ENCODE measurements around the gene SLC11A1.

Gene SLC11A1, protein sequence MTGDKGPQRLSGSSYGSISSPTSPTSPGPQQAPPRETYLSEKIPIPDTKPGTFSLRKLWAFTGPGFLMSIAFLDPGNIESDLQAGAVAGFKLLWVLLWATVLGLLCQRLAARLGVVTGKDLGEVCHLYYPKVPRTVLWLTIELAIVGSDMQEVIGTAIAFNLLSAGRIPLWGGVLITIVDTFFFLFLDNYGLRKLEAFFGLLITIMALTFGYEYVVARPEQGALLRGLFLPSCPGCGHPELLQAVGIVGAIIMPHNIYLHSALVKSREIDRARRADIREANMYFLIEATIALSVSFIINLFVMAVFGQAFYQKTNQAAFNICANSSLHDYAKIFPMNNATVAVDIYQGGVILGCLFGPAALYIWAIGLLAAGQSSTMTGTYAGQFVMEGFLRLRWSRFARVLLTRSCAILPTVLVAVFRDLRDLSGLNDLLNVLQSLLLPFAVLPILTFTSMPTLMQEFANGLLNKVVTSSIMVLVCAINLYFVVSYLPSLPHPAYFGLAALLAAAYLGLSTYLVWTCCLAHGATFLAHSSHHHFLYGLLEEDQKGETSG

DNA sequence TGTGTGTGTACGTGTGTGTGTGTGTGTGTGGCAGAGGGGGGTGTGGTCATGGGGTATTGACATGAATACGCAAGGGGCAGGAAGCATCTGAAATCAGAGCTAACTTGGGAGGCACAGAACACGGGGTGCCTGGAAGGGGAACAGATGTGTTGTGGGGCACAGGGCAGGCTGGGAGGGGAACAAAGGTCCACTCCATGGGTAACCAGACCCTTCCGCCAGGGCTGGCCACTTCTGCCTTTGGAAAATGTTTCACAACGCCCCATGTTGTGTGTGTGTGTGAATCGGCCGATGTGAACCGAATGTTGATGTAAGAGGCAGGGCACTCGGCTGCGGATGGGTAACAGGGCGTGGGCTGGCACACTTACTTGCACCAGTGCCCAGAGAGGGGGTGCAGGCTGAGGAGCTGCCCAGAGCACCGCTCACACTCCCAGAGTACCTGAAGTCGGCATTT lies at the start of gene SLC11A1:
Gene SLC11A1 (plus strand): TSS at position 358 of the 451 bp plus-strand sequence. CDS start 96 bp downstream, outside the sequence.
- CTCF ChIA-PET: interaction anchor here (4.4 kb wide), 1 partner anchor 15 kb away, joined by 16 read pairs; no protein-coding TSS in a partner anchor
- TF ChIP-seq, protein P1, sequence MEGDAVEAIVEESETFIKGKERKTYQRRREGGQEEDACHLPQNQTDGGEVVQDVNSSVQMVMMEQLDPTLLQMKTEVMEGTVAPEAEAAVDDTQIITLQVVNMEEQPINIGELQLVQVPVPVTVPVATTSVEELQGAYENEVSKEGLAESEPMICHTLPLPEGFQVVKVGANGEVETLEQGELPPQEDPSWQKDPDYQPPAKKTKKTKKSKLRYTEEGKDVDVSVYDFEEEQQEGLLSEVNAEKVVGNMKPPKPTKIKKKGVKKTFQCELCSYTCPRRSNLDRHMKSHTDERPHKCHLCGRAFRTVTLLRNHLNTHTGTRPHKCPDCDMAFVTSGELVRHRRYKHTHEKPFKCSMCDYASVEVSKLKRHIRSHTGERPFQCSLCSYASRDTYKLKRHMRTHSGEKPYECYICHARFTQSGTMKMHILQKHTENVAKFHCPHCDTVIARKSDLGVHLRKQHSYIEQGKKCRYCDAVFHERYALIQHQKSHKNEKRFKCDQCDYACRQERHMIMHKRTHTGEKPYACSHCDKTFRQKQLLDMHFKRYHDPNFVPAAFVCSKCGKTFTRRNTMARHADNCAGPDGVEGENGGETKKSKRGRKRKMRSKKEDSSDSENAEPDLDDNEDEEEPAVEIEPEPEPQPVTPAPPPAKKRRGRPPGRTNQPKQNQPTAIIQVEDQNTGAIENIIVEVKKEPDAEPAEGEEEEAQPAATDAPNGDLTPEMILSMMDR (IDR thresholded peaks at IDR 0.05; ENCODE audit: insufficient read depth, low read length, missing control alignments): no peak
- DNase-seq (ENCODE audit: low read depth, low spot score): no peak
- H3K4me3 ChIP-seq (ENCODE audit: low read depth, low read length): no peak within 1 kb of the TSS
- POLR2A ChIA-PET: no interaction called here

DNA sequence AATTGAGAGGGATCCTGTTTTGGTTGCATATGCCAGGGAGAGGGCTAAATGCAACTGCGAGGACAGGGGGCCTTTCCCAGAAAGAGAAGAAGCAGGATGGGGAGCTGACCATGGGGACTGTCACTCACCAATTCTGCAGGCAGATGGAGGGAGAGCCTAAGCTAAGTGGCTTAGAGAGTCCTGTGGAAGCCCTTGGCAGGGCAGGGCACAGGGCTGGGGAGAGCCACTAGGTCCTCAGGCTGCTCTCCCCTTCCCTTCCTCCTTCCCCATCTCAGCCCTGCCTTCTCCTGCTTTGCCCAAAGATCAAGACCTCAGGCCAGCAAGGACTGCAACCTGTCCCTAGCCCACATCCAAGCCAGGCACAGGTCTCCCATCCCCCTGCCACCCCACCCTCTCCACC lies 49.8 kb upstream of the SLC11A1 start:
- POLR2A ChIA-PET: no interaction called here
- CTCF ChIA-PET: interaction anchor here (0.9 to 4.8 kb wide), 3 partner anchors 11 to 40 kb away, joined by 3 to 22 read pairs (median 4); partner anchors contain the start of gene CATIP
- TF ChIP-seq, protein P1 (IDR thresholded peaks at IDR 0.05; ENCODE audit: insufficient read depth, low read length, missing control alignments): no peak
- no peak overlapping the region for H3K4me3 ChIP-seq (ENCODE audit: low read depth, low read length)
- no peak for DNase-seq (ENCODE audit: low read depth, low spot score)

DNA sequence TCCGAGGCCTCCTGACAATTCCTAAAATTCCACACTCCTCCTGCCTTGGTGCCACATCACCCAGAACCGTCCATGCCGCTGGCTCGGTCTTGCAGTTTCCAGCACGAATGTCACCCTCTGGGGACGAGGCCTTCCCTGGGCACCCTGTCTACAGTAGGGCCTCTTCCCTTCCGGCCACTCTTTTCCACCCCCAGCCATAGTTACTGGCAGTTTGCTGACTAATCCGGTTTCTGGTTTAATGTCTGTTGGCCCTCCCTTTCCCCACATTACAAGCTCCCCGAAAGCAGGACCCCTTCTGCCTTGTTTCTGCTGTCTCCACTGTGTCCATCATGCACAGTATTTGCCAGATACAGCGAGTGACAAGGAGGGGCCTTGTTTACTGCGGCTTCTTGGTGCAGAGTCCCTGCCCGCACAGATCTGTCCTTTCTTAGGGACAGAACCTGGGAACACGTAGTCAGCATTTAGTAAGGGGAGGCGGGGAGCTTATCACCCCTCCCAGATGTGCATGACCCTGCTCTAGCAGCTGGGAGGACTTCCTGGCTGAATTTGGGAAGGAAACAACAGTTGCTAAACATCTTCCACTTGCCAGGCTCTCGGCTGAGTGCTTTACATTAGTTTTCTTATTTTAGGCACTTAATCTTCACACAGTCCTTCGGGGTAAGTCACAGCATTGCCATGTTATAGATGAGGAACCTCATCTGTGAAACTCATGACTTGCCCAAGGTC lies 49.0 kb upstream of the SLC11A1 start:
- CTCF ChIA-PET: interaction anchor here (2.1 to 4.8 kb wide), 2 partner anchors 11 to 24 kb away, joined by 7 to 22 read pairs; partner anchors contain the start of gene CATIP
- DNase-seq (ENCODE audit: low read depth, low spot score): no peak
- H3K4me3 ChIP-seq (ENCODE audit: low read depth, low read length): no peak overlapping the region
- TF ChIP-seq, protein P1 (IDR thresholded peaks at IDR 0.05; ENCODE audit: insufficient read depth, low read length, missing control alignments): no peak
- POLR2A ChIA-PET: no interaction called here

DNA sequence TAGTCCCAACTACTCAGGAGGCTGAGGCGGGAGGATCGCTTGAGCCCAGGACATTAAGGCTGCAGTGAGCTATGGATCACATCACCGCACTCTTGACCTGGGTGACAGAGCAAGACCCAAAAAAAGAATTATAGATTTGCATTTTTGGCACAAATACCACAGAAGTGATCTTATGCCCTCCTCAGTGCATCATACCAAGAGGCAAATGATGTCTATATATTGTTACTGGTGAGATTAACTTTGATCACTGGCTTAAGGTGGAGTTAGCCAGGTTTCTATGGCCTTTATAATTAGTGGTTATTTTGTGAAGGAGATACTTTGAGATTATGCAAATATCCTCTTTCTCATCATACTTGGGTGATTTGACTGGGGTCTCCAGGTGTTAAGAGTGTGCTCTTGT lies 47.5 kb upstream of the SLC11A1 start:
- no peak for DNase-seq (ENCODE audit: low read depth, low spot score)
- ChIA-PET POLR2A (no interaction called here), CTCF (interaction anchor here (0.9 to 4.8 kb wide), 4 partner anchors 9 to 42 kb away, joined by 4 to 22 read pairs (median 6); partner anchors contain the start of genes CATIP and TMBIM1)
- TF ChIP-seq, protein P1 (IDR thresholded peaks at IDR 0.05; ENCODE audit: insufficient read depth, low read length, missing control alignments): no peak
- H3K4me3 ChIP-seq (ENCODE audit: low read depth, low read length): no peak overlapping the region

DNA sequence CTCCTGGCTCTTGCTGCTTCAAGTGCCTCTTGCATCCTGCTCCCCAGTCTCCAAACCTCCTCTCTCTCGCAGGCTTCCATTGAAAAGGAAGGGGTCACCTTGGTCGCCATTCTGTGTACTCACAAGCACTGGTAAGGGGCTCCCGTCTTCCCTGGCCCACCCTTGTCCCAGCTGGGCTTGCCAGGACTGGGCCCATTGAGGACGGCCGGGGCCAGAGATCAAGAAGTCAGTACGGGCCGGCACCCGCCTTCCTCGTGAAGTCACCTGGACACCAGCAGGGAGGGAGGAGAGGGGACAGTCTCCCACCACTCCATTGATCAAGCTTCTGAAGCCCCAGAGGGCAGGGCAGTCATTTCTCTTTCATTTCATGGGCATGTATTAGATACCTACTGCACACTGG lies 41.4 kb upstream of the SLC11A1 start:
- no peak overlapping the region for H3K4me3 ChIP-seq (ENCODE audit: low read depth, low read length)
- no peak for DNase-seq (ENCODE audit: low read depth, low spot score)
- CTCF ChIA-PET: no interaction called here
- TF ChIP-seq, protein P1 (IDR thresholded peaks at IDR 0.05; ENCODE audit: insufficient read depth, low read length, missing control alignments): no peak
- POLR2A ChIA-PET: no interaction called here

DNA sequence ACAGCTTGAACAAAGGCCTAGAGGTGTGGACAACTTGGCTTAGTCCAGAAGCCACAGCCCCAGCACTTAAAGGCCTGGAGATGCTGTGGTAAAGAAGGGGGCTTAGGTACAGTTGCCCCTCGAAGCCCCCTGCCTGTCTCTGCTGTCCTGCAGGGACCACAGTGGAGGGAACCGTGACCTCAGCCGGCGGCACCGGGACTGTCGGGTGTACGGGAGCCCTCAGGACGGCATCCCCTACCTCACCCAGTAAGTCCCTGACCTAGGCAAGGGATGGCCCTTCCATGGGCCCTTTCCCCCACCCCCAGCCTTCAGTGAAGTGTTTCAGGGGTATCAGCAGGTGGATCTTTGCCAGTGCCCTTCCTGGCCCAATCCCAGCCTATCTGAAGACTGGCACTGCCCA lies 40.7 kb upstream of the SLC11A1 start:
- POLR2A ChIA-PET: no interaction called here

More for the DNA sequence above, 40.7 kb upstream of the SLC11A1 start:
- no peak for DNase-seq (ENCODE audit: low read depth, low spot score)
- CTCF ChIA-PET: no interaction called here
- TF ChIP-seq, protein P1 (IDR thresholded peaks at IDR 0.05; ENCODE audit: insufficient read depth, low read length, missing control alignments): no peak
- H3K4me3 ChIP-seq (ENCODE audit: low read depth, low read length): no peak overlapping the region

Data from AG04449 (cell line).